GM18511 (cell line): ENCODE data around the gene ALK.

Experiments
- ATAC-seq: cut with Tn5 transposase; IDR thresholded peaks from one replicate; pipeline ENCODE4 v1.9.1; 2021; ENCODE audit warnings: mild to moderate bottlenecking, moderate library complexity; ENCODE audit not compliant: unreplicated experiment

The ALK gene

DNA sequence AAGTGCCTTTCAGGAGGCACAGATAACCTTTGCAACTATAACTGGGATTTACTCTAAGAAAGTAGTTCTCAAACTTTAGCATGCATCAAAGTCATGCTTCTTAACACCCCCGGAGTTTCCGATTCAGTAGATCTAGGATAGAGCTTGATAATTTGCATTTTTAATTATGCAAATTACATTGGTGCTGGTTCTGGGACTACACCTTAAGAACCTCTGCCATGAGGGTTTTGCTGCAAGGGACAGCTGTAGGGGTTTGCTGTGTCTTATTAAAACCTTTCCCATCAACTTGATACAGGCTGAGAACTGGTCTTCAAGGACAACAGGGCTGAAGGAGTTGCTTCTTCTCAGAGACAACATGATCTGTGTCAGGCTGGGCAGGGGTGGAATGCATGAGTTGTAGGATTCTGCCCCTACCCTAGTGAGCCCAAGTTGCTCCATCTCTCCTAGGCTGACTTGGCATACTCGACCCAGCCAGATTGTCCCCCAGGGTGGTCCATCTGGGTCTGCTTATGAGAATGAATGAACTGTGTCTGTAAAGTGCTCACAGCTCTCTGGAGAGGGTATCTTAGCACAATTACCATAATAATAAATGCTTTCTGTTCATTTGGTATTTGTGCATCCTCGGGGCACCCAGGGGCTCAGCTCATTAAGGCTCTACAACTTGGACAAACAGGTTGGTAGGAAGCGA is 573.5 kb downstream of the ALK start:
- ATAC-seq = no peak

DNA sequence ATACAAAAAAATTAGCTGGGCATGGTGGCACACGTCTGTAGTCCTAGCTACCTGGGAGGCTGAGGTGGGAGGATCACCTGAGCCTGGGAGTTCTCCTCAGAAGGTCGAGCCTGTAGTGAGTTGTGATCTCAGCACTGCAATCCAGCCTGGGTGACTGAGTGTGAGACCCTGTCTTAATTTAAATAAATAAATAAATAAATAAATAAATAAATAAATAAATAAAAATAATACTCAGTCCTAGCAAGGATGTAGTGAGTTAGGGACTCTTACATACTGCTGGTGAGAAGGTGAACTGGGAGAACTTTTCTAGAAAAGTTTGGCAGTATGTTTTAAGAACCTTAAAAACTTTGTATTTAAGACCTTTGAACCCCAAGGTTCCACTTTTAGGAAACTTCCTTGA is 576.1 kb downstream of the ALK start:
- no peak for ATAC-seq

DNA sequence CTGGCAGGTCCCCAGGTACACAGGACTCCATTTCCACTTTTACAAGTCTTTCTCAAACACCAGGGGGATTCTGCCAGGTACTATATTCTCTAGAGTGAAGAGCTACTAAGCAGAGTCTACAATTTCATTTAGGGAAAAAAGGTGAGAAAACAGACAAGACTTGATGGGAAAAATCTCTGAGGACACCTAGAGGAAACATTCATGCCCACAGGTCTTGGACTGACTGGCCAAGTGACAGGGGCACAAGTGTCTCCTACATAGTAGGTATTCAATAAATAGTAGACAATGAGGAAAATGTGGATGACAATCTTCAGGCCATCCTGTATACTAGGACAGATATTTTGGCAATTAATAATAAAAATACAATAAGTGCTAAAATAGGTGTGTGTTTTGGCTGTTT is 577.6 kb downstream of the ALK start:
- ATAC-seq = no peak

DNA sequence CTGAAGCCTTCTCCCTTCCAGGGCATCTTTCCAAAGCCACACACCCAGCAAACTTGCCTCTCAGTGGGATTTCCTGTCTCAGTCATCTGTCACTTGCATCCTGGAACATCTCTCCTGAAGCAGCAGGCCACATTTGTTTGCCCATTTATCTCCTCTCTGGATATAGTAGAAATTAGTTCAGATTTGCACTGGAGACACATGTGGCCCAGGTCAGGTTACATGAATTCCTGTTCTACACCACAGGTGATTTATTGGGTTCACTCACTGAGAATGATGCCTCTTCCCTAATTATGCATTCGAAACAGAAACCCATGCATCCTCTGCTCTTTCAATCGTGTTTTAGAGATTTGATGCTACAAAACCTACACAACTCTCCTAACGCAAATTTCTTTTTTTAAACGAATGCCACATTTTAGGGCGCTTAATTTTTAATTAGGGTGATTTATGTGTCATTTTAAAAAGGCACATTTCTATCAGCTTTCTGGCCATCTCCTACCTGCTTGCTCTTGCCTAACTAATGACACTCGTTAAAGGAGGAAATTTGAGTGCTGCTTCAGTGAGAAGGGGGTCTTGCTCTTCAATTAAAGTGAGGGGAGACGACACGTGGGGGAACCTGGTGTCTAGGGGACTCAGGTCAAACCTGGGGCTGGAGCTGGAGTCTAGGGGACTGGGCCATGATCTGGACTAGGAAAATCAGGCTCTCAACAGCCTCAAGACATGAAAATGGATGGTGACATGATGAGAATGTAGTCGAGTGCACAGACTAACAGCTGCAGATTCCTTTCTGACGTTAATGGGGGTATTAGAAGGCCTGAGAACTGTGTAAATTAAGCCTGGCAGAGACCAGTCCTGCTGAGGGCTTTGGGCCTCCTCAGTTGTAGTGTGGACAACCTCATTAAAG is 584.8 kb downstream of the ALK start:
- ATAC-seq = no peak

DNA sequence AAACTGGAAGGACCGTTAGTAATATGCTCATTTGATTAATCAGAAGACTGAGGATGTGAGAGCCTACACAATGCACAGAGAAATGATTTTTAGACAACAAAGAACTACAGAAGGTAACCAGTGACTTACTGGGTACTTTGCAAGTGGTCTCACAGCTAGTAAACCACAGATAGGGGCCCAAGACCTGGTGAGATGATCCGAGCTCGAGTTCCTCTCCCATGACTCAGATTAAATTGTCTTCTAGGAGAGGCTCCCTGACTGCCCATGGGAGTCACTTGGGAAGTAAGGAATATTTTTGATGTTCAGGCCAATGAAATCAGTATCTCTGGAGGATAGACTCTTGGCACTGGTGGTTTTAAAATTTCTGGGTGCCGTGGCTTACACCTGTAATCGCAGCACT is 586.0 kb downstream of the ALK start:
- ATAC-seq = no peak

DNA sequence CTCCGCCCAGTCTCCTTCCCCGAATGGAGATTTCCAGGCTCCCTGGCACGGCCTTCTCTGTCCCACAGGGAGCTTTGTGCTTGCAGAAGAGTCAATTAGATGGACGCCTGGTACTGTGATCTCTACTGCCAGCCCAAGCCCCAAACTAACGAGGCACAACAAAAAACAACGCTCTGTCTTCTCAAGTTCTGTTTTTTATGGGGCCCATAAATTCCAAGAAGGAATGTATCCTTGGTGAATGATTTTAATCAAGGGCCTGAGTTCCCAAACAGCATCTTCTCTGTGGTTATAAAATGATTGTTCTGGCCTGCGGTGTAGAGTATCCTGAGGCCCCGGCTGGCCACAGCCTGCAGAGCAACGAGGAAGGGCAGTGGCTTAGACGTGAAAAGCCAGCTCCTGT is 586.7 kb downstream of the ALK start:
- no peak for ATAC-seq

DNA sequence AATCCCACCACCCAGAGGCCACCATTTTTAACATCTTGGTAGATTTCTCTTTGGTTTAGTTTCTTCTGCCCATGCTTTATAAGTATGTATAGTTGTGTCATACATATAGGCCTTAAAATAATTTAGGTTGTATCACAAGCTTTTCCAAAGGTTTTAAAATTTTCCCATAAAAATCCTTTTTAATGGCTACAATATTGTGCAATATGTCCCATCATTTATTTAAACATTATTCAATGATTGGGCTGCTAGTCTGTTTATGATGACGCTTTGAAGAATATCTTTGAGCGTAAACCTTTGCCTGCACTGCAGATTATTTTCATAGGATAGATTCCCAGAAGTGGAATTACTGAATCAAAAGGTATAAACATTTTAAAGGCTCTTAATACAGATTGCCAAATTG is 588.8 kb downstream of the ALK start:
- no peak for ATAC-seq

DNA sequence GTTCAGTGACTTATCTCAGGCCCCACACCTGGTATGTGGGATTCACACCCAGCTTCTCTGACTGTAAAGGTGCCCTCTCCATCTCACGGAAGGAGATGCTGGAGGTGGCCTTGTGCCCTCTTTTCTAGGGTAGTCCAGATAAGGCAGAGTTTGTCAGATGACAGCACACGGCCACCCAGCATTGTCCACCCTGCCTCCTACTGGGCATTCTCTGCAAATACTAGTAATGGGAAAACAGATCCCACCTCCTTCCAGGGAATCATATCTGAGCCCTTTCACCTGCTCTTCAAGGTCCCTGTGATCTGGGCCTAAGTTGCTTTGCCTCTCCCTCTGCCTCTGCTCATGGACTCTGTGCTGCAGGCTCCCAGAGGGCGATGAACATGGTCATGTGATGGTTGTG is 591.5 kb downstream of the ALK start:
- no peak for ATAC-seq

DNA sequence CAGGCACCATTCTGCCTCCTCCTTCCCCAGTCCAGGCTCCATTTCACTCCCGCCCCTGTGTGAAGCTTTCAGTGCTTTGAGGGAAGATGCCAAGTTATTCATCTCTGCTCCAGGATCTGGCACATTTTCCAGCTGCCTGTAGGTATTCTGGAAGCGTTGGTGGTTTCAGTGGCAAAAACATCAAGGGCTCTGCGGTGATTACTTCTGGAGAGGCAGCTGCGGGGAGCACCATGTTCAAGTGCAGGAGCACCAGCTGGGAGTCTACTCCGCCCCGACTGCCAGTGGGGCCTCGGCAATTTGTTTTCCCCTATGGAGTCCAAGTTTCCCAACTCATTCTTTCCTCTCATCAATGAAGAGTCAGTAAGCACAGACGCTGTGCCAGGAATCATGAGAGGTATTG is 594.5 kb downstream of the ALK start:
- no peak for ATAC-seq

DNA sequence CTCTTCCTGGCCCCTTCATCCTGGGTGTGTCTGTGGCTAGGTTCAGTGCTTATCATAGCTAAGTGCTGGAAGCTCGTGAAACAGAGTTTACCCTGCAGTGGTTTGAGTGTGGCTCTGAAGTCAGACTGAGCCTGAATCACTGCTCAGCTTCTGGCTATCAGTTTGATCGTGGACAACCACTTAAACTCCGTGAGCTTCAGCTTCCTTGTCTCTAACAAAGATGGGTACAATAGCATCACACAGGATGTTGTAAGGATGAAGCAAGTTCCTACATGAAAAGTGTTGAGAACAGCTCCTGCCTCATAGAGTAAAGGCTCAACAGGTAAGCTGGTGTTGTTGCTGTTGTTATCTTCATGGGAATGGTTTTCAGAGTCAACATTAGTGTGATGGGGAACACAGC is 595.8 kb downstream of the ALK start:
- no peak for ATAC-seq

DNA sequence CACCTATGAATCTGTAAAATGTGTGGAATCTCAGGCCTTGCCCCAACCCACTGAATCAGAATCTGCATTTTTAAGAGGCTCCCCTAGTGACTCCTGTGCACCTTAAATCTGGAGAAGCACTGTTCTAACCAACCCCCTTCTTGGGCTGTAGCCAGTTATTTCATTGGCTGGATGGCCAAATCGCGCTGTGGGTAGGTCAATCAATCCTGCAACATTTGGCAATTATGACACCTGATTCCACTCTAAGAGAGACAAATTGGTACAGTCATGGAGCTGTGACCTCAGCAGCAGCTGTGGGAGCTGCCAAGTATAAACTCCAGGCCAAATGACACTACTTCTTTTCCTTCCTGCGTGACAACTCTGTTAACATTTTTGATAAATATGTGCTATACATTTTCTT is 597.4 kb downstream of the ALK start:
- ATAC-seq = no peak

DNA sequence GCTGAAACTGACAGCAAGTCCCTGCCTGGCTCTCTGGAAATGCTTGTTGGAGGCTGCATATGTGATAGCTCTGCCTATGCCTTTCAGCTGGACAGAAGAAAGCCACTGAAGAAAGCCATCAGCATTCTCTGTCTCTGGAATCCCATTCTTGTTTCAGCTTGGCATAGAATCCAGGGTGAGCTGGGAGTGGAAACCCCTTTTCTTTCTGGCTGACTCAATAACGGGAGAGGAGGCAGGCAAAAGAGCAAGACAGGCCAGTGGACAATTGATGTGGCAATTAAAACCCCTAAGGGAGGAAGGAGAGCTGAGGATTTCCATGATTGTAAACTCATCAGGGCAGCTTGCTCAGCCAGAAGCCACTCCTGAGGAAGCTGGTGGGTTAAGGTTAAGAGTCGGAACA is 598.1 kb downstream of the ALK start:
- no peak for ATAC-seq

DNA sequence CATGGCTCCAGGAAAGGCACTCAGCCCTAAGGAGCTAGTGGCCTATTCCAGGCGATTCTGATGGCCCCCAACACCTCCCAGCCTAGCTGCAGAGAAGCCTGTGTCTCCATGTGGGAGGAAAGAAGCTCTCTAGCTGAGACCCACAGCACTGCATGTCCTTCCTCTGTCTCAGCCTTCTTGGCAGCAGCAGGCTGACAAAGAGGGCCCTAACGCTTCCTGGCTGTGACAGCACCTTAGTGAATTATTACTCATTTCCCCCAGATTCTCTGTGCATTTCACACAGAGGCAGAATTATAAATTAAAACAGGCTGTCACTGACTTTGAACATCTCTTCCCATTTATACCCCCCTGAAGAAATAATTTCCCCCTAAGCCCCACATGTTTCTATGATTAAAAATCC is 599.4 kb downstream of the ALK start:
- no peak for ATAC-seq

DNA sequence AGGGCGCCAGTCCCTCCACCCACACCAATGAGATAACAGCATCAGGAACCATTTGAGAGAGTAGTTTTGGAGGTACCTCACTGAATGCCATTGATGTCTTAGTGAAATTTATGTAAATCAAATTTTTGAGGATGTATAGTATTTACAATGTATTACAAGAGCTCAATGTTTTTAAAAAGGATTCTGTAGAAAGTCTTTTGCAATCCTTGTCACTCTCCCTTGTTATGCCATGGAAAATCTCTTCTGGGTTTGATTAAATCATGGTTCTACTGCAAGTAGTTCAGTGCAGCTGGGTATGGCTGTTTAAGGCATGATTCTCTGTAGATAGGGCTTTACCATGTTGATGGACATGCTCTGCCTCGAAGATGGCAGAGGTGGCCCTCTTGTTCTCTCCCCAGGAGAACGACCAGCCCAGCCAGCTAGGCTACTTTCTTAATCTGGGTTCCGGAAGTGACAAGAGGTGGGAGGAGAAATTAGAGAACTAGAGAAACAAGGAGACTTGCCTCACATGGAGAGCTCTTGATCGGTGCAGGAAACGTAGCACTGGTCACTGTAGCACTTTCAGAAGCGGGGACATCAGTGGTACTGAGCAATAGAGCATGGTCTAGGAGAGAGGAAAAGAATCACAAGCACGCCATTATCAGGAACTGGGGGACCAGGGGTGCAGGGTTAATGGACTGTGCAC is 603.4 kb downstream of the ALK start:
- no peak for ATAC-seq

DNA sequence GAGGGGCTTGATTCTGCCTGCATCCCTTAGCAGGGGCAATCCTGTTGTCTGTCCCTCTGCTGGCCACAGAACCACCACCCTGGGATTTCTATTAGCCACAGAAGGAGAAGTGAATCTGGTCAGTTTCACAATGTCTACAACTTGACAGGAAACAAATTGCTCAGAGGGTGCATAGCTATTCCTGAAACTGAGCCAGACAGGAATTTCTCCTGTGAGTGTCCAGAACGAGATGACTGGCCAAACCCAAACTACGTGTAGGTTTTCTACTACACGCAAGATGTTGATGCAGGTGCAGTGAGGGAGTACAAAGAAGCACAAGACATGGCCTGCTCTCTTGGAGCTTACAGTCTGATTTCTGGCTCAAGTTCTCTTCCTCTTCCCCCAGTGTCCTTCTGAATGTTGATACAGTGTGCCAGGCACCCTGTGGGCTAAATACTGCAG is 604.3 kb downstream of the ALK start:
- peak; percentile 46 for ATAC-seq

DNA sequence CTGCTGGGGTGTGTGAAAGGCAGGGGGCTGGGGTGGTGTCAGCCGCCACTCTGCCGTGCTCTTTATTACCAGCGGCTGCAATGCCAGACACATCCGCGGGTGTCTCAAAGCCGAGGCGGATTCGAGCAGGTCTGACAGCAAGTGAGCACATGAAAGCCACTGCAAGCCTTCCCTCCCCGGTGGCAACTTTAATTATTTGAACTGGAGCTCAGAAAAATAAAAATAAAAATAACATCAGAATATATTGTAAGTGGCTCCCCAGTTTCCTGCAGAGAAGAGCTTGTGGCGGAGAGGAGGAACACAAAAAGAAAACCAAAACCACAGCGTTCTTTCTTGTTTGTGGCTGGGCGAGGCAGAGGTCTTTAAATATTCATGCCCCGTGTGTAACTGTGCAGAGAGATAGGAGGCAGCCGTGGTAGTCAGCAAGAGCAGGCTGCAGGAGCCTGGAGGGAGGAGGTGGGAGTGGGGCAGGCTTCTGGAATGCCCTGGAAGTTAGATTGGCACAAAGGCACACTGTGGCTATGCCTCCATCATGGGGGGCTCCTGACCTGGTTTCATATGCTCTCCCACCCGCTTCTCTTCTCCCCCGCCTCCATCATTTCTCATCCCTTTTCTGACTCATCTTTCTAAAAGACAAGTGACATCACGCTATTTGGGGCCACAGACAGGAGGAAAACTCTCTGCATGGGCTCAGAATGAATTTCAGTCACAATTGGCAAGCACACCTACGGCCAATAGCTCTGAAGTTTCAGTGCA is 606.4 kb downstream of the ALK start:
- peak; percentile 85 for ATAC-seq

DNA sequence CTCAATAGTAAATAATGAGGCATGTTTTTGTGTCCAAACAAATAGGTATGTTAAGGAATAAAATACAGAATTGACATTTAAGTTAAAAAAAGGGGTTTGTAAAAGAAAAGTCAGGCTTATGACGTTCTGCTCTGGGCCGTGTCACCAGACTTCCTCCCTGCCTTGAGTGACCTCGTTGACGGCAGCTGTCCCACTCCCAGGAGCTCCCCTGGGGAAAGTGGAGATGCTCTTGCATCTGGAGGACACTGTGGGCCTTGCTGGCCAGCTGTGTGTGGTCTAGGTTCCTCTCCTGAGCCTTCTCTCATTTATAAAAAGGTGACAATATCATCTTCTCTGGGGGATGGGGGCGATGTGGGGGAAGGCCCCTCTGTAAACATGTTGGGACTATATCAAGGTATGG is 609.9 kb downstream of the ALK start:
- ATAC-seq = no peak

DNA sequence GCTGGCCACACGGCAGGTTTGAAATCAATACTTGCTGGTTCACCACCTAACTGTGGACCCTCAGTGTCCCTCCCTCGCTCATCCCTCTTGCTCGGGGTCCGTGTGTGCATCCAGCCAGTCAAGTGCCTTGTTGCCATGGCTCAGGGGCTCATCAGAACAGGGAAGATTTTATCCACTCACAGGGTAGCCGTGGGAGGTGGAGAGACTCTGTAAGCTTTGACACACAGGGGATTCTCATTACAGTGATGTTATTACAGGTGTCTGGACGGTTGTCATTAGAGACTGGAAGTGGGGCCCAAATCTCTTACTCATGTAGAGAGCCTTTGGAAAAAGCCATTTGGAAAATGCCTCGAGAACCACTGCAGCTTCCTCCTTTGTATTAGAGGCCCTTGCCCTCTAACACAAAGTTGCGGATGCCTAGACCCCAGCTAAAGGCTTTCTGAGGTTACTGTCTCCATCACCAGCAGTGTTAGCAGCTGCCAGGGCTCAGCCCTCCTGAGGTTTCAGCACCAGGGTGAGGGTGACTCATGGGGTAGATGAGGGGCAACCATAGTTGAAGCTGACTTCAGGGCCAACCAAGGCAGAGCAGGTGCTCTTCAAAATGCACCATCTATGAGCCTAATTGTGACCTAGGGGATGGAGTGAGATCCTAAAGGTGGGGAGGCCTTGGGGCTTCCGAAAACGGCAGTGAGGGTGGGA is 610.6 kb downstream of the ALK start:
- no peak for ATAC-seq

DNA sequence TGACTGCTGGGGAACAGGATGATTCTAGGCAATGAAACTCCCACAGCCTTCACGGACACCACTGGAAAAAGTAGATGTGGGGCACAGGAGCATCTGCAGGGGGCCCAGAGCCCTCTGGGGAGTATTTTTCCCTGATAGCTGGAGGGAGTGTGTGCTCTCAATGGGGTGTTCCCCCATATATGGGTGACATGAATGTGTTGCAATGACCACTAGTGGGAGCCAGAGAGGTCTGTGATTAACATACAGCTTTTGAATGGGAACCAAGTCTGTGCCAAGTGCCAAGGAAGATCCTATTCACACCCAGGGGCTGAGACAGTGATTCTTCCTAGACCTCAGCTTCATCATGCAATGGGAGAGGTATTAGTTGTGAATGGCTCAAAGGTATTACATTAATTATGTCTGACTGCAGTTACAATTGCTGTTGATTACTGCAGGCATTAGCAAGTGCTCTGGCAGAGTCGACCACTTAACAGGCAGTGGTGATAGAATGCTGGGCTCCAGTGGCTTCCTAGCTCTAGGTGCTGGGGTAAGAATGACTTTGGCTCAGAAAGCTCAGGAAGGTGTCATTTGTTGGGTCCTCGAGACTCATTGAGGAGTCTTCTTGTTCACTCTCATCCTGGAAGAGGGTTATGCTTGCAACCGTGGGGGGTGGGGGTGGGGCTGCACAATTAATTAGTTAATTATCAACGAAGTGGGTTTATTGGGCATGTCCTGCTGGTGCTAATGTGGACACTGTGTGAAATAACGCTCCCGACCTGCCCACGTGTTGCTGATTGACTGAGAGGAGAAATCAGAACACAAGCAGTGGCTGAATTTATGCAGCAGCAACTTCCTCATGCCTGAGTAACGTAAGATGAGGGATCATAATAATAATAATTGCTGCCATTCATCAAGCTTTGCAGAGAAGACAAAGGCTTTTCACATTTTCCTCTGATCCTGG is 612.0 kb downstream of the ALK start:
- peak; percentile 71 for ATAC-seq
